ENCODE data around the gene NHSL2. TPM values are rescaled to one million over a fixed set of nuclear protein-coding genes. Genes with fewer than 3 reads are reported as not detected.

Gene NHSL2
- total RNA-seq, 2 experiments from 2014 or later, result not detected

- H3K27ac ChIP-seq (ENCODE audit: low read depth, low read length, poor library complexity, severe bottlenecking), result no peak overlapping the region
- no peak for DNase-seq (ENCODE audit: low spot score)
- CTCF ChIA-PET (ENCODE audit: unreplicated experiment), result no interaction called here
- no peak overlapping the region for H3K4me3 ChIP-seq (ENCODE audit: low read depth, low read length, poor library complexity, severe bottlenecking)
- no peak overlapping the region for H3K4me2 ChIP-seq (ENCODE audit: low read length)
- intact Hi-C loops (cut with micrococcal nuclease; ENCODE audit: unreplicated experiment), result no loop called here
- no TSS peak for BruUV-seq (replicated peaks)
- H3K4me1 ChIP-seq (ENCODE audit: insufficient read depth, low read length, poor library complexity, severe bottlenecking), result no peaks in the 10 kb centered on the region
- TF ChIP-seq EZH2phosphoT487 (IDR thresholded peaks at IDR 0.05; ENCODE audit: borderline replicate concordance, low read depth, low read length) (no peak), CTCF (conservative IDR thresholded peaks at IDR 0.05; ENCODE audit: low read length) (no peak)
- H3K79me2 ChIP-seq (ENCODE audit: insufficient read depth, low read depth, low read length), result no peaks in the 10 kb centered on the region
- no peaks in the 10 kb centered on the region for H3K36me3 ChIP-seq (ENCODE audit: insufficient read depth, low read length)
- H4K20me1 ChIP-seq (ENCODE audit: insufficient read depth, low read length), result no peaks in the 10 kb centered on the region
- no peak overlapping the region for H2AFZ ChIP-seq (ENCODE audit: low read length)
- no peaks in the 10 kb centered on the region for H3K9me3 ChIP-seq (ENCODE audit: low read length)
- no peaks in the 10 kb centered on the region for H3K9me2 ChIP-seq (ENCODE audit: insufficient read depth, low read length)
- POLR2A ChIA-PET, result no interaction called here
Observed at GRCh38 chrX:72146527-72146926, 235.9 kb downstream of the NHSL2 start.

- Histone ChIP-seq H3K27ac (ENCODE audit: low read depth, low read length, poor library complexity, severe bottlenecking) (no peak overlapping the region), H3K4me1 (ENCODE audit: insufficient read depth, low read length, poor library complexity, severe bottlenecking) (no peaks in the 10 kb centered on the region), H3K79me2 (ENCODE audit: insufficient read depth, low read depth, low read length) (no peaks in the 10 kb centered on the region), H4K20me1 (ENCODE audit: insufficient read depth, low read length) (no peaks in the 10 kb centered on the region), H3K36me3 (ENCODE audit: insufficient read depth, low read length) (no peaks in the 10 kb centered on the region), H3K9me2 (ENCODE audit: insufficient read depth, low read length) (no peaks in the 10 kb centered on the region), H3K4me3 (ENCODE audit: low read depth, low read length, poor library complexity, severe bottlenecking) (no peak overlapping the region), H3K4me2 (ENCODE audit: low read length) (no peak overlapping the region), H3K9me3 (ENCODE audit: low read length) (no peaks in the 10 kb centered on the region), H2AFZ (ENCODE audit: low read length) (no peak overlapping the region)
- no peak for DNase-seq (ENCODE audit: low spot score)
- intact Hi-C loops (cut with micrococcal nuclease; ENCODE audit: unreplicated experiment), result no loop called here
- TF ChIP-seq EZH2phosphoT487 (IDR thresholded peaks at IDR 0.05; ENCODE audit: borderline replicate concordance, low read depth, low read length), result no peak
- TF ChIP-seq CTCF (conservative IDR thresholded peaks at IDR 0.05; ENCODE audit: low read length), result no peak
- POLR2A ChIA-PET, result no interaction called here
- CTCF ChIA-PET (ENCODE audit: unreplicated experiment), result no interaction called here
- no TSS peak for BruUV-seq (replicated peaks)
Observed at GRCh38 chrX:72158773-72159172, 248.1 kb downstream of the NHSL2 start.

- no peaks in the 10 kb centered on the region for H3K9me2 ChIP-seq (ENCODE audit: insufficient read depth, low read length)
- H3K4me1 ChIP-seq (ENCODE audit: insufficient read depth, low read length, poor library complexity, severe bottlenecking), result no peaks in the 10 kb centered on the region
- H4K20me1 ChIP-seq (ENCODE audit: insufficient read depth, low read length), result no peaks in the 10 kb centered on the region
- no peaks in the 10 kb centered on the region for H3K36me3 ChIP-seq (ENCODE audit: insufficient read depth, low read length)
- no peak for DNase-seq (ENCODE audit: low spot score)
- H2AFZ ChIP-seq (ENCODE audit: low read length), result no peak overlapping the region
- H3K4me2 ChIP-seq (ENCODE audit: low read length), result no peak overlapping the region
- intact Hi-C loops (cut with micrococcal nuclease; ENCODE audit: unreplicated experiment), result no loop called here
- H3K79me2 ChIP-seq (ENCODE audit: insufficient read depth, low read depth, low read length), result no peaks in the 10 kb centered on the region
- BruUV-seq (replicated peaks), result no TSS peak
- POLR2A ChIA-PET, result no interaction called here
- no peak overlapping the region for H3K27ac ChIP-seq (ENCODE audit: low read depth, low read length, poor library complexity, severe bottlenecking)
- no peak for TF ChIP-seq CTCF (conservative IDR thresholded peaks at IDR 0.05; ENCODE audit: low read length)
- TF ChIP-seq EZH2phosphoT487 (IDR thresholded peaks at IDR 0.05; ENCODE audit: borderline replicate concordance, low read depth, low read length), result no peak
- CTCF ChIA-PET (ENCODE audit: unreplicated experiment), result no interaction called here
- no peak overlapping the region for H3K4me3 ChIP-seq (ENCODE audit: low read depth, low read length, poor library complexity, severe bottlenecking)
- no peaks in the 10 kb centered on the region for H3K9me3 ChIP-seq (ENCODE audit: low read length)
Observed at GRCh38 chrX:72159769-72160168, 249.1 kb downstream of the NHSL2 start.
